22Rv1 (cell line): Measurements from ENCODE around the gene PCSK6.

ENCODE experiments used
- ZFX ChIP-seq: fragments of 450-650 bp; IDR thresholded peaks from 2 replicates; pipeline ENCODE4 v1.6.1; 2017; ENCODE audit warnings: antibody characterized with exemption, borderline replicate concordance
- TF ChIP-seq, protein P1 (sequence below): fragments of 450-650 bp; IDR thresholded peaks from 2 replicates; pipeline ENCODE4 v1.5.1; 2017; ENCODE audit warnings: mild to moderate bottlenecking

DNA sequence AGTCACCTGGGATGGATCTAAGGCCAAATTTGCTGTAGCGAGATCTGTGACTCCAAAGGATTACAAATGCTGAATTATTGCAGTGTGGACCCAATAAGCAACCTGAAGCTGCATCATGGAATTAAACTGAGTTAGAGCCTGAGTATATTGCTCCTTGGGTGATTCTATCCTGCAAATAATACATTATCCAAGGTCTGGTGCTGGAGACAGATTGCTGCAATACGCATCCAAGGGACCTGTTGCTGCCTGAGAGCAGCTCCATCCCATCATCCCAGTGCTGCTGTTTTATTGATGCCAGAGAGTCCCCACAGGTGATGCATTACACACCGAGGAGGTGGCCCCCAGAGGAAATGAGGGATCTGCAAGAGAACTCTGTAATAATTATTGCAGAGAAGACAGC lies 31.6 kb upstream of the PCSK6 start:
- TF ChIP-seq, protein P1, sequence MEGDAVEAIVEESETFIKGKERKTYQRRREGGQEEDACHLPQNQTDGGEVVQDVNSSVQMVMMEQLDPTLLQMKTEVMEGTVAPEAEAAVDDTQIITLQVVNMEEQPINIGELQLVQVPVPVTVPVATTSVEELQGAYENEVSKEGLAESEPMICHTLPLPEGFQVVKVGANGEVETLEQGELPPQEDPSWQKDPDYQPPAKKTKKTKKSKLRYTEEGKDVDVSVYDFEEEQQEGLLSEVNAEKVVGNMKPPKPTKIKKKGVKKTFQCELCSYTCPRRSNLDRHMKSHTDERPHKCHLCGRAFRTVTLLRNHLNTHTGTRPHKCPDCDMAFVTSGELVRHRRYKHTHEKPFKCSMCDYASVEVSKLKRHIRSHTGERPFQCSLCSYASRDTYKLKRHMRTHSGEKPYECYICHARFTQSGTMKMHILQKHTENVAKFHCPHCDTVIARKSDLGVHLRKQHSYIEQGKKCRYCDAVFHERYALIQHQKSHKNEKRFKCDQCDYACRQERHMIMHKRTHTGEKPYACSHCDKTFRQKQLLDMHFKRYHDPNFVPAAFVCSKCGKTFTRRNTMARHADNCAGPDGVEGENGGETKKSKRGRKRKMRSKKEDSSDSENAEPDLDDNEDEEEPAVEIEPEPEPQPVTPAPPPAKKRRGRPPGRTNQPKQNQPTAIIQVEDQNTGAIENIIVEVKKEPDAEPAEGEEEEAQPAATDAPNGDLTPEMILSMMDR = no peak
- no peak for TF ChIP-seq ZFX
